Hepatocyte (in vitro differentiated cells): ENCODE data around the gene FBXO46.

ENCODE experiments used
- EZH2 ChIP-seq: fragments of 200-600 bp; sonication (generic); IDR thresholded peaks from 2 replicates; pipeline ENCODE4 v1.6.1; 2016; ENCODE audit warnings: antibody characterized with exemption, mild to moderate bottlenecking, borderline replicate concordance
- EZH2phosphoT487 ChIP-seq: fragments of 200-600 bp; sonication (generic); IDR thresholded peaks from one replicate; pipeline ENCODE4 v1.6.1; 2018; ENCODE audit warnings: antibody characterized with exemption, mild to moderate bottlenecking, low read depth, moderate library complexity; ENCODE audit not compliant: unreplicated experiment, severe bottlenecking
- TF ChIP-seq, protein P1 (sequence below): fragments of 200-600 bp; sonication (generic); IDR thresholded peaks from 2 replicates; pipeline ENCODE4 v1.5.1; 2016; ENCODE audit warnings: antibody characterized with exemption, mild to moderate bottlenecking; ENCODE audit not compliant: poor library complexity

DNA sequence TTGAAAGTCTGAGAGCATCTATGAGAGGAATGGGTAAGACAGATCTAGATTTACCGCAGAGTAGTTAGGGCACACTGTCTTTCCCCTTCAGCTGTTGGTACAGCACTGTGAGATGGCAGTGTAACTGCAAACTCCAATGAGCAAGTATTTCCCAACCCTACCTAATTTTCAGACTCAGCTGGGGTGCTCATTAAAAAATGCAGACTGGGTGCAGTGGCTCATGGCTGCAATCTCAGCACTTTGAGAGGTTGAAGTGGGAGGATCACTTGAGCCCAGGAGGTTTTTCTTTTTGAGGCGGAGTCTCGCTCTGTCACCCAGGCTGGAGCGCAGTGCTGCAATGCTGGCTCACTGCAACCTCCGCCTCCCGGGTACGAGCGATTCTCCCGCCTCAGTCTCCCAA is 25.6 kb downstream of the FBXO46 start:
- TF ChIP-seq, protein P1, sequence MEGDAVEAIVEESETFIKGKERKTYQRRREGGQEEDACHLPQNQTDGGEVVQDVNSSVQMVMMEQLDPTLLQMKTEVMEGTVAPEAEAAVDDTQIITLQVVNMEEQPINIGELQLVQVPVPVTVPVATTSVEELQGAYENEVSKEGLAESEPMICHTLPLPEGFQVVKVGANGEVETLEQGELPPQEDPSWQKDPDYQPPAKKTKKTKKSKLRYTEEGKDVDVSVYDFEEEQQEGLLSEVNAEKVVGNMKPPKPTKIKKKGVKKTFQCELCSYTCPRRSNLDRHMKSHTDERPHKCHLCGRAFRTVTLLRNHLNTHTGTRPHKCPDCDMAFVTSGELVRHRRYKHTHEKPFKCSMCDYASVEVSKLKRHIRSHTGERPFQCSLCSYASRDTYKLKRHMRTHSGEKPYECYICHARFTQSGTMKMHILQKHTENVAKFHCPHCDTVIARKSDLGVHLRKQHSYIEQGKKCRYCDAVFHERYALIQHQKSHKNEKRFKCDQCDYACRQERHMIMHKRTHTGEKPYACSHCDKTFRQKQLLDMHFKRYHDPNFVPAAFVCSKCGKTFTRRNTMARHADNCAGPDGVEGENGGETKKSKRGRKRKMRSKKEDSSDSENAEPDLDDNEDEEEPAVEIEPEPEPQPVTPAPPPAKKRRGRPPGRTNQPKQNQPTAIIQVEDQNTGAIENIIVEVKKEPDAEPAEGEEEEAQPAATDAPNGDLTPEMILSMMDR: no peak
- TF ChIP-seq EZH2 (no peak), EZH2phosphoT487 (no peak)
